ENCODE results near the gene CFAP299.
"Not testable (repeated sequence)": the region's sequence is repeated elsewhere in the genome, so short reads cannot be mapped to it uniquely, and the experiment has no call there.

CFAP299 gene

GRCh38 chr4:80614319-80614718 is 278.8 kb downstream of the CFAP299 start:
- no peak for DNase-seq

- no peak for DNase-seq
Observed at GRCh38 chr4:80615099-80615498, 279.6 kb downstream of the CFAP299 start.

GRCh38 chr4:80619070-80619674 is 283.6 kb downstream of the CFAP299 start:
- no peak for DNase-seq

DNA sequence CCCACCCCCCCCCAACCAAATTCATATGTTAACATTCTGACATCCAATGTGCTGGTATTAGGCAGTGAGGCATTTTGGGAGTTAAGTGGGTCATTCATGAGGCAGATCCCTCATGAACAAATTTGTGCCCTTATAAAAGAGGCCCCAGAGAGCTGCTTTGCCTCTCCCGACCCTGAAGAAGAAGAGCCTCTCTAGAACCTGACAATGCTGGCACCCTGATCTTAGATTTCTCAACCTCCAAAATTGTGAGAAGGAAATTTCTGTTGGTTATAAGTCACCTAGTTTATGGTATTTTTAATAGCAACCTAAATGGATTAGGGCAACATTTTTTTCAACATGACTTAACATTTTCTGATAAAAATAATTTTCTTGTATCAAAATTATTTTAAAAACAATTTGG is 296.3 kb downstream of the CFAP299 start:
- no peak for DNase-seq

GRCh38 chr4:80637190-80637589 is 301.7 kb downstream of the CFAP299 start:
- no peak for DNase-seq

GRCh38 chr4:80646061-80646460 is 310.5 kb downstream of the CFAP299 start:
- no peak for DNase-seq

- DNase-seq: no peak
Observed at GRCh38 chr4:80655662-80656061, 320.1 kb downstream of the CFAP299 start.

- not testable (repeated sequence) for DNase-seq
Observed at GRCh38 chr4:80670118-80670517, 334.6 kb downstream of the CFAP299 start.

- DNase-seq: no peak
Observed at GRCh38 chr4:80678413-80678812, 342.9 kb downstream of the CFAP299 start.

- DNase-seq: no peak
Observed at GRCh38 chr4:80680934-80681333, 345.4 kb downstream of the CFAP299 start.

GRCh38 chr4:80685214-80685613 is 349.7 kb downstream of the CFAP299 start:
- DNase-seq: no peak

GRCh38 chr4:80687736-80688135 is 352.2 kb downstream of the CFAP299 start:
- DNase-seq: not testable (repeated sequence)

DNA sequence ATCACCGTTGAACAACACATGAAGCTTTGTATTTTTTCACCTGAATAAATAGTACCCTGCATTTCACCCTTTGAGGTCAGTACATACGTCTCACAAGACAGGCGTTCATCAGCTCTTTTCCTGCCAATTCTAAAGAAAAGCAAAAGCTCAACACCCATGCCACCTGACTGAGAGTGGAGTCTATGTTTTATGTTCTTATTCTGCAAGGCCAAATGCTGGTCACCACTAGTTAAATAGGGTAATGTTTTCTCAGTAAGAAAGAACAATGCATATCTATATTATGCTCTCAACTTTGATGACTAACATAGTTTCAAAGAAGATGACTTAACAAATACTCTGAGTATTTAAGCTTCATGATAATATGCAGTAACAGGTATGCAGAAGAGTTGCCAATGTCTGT is 358.6 kb downstream of the CFAP299 start:
- no peak for DNase-seq

DNA sequence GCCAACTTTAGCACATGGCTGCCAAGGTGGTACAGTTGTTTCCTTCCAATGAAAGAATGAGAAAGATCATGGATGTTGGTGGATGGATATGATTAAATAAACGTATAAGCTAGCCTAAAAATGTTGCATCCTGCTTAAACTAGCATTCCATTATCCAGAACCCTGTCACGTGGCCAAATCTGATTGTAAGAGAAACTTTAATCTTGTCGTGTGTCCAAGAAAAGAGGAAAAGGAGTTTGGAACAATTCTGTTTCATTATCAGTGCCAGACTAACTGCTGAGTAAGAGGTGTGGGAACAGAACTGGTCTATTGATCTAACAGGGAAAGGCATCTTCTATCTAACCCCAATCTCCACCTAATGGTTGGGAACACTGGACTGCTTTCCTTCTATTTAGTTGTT is 369.8 kb downstream of the CFAP299 start:
- no peak for DNase-seq

GRCh38 chr4:80709082-80709869 is 373.7 kb downstream of the CFAP299 start:
- no peak for DNase-seq

DNA sequence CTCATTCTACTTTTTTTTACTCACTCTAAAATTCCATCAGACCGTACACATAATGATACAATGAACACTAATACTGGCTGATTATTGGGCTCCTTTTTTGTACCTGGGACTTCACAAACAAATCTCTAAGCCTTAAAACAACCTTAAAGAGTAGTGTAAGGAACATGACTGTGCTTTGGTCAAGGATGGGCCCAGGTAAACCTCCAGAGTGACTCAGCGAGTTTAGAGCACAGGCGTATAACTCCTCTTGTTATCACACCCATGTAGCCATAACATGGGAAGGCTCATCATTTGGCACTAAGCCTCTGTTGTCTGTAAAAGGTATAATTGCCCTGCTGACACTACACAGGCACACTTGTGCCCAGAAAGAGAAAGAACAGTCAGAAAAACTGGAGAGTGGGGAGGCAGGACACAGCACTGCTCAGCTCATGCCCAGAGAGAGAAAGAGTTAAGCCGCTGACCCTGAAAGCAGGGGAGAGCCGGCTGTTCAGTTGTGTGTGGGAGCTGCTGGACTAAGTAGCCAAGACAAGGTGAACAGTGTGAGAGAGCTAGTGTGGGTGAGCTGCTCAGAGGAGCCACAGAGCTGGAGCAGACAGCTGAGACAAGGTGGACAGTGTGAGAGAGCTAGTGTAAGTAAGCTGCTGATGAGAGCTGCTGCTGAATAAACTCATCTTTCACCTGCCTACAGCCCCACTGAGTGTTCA is 375.4 kb downstream of the CFAP299 start:
- DNase-seq: no peak

DNA sequence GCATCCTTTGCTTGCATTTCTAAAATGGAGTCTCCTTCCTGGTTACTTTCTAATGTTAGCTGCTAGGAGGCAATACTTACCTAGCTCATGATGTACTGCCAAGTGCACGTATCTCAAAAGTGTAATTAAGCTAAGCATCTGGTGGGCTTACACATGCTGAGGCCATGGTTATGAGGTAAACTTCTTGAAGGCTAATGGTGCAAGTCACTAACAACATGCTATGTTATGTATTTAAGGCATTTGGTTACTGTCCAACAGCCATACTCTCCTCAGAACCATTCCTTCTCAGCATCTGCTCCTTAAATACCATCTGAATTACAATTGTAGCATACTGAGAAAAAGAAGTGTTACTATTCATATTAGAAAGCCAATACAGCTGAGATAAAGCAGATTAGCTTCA is 376.4 kb downstream of the CFAP299 start:
- DNase-seq: no peak

DNA sequence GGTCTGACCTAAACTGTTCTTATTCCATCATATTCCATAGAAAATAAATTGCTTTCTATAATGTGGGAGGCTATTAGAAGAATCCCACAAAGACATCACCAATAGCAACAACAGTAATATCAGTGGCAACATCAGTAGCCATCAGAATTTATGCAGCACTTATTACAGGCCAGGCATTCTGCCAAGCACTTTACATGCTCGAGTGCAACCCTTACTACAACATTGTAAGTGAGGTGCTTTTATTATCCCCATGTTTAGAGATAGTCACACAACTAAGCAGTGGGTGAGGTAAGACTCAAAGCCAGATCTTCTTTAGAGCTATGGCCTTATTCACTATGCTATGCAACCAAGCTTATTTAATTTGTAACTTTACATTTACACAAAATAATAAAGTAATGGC is 377.9 kb downstream of the CFAP299 start:
- no peak for DNase-seq

DNA sequence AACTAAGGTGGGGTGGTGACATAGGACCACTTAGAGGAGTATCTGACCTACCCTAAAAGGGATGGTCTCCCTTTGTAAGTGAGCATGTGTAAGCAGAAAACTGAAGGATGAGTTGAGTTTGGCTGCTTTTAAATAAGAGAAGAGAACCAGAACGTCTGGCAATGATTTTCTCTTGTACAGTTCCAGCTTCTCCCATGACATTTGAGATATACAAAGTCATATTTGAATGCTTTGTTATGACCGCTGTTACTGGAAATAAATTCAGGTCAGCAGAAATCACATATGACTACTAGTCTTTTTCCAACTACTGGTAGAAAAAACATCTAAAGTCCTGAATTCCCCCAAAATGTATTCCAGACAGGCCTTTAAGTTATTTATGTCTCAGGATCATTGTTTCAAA is 381.7 kb downstream of the CFAP299 start:
- no peak for DNase-seq

DNA sequence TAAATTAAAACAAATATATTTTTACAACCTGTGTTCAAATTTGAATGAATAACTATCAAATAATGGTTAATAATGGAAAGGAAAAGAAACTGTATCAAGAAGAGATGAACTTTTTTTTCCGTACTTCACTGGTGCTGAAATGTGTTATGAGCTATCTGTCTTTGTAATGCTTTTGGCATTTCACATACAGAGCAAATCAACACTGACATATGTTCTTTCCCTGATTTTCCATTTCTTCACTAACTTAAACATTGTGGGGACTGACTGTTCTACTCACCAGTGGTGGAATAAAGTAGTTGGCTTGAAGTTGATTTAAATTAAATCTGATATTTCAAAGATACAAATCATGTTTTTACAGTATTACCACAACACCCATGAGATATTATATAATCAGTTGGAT is 390.9 kb downstream of the CFAP299 start:
- DNase-seq: no peak

- DNase-seq: no peak
Observed at GRCh38 chr4:80730158-80730557, 394.6 kb downstream of the CFAP299 start.

DNA sequence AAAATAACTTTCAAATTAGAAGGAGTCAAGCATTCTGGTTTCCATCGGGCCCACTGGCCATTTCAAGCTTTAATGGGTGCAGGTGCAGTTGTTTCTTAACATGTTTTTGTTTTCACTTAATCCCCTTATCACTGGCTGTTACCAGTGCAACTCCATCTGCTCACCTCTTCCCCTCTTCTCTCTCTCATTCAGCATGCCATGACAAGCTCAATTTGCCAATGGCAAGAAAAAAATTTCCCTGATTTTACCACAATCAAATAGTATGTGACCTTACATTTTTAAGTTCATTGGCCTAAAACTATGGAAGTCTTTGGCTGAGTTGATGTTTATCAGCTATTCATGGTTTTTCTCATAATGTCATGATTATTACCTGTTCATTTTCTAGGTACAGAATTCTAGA is 395.9 kb downstream of the CFAP299 start:
- no peak for DNase-seq

- no peak for DNase-seq
Observed at GRCh38 chr4:80732010-80732409, 396.5 kb downstream of the CFAP299 start.

DNA sequence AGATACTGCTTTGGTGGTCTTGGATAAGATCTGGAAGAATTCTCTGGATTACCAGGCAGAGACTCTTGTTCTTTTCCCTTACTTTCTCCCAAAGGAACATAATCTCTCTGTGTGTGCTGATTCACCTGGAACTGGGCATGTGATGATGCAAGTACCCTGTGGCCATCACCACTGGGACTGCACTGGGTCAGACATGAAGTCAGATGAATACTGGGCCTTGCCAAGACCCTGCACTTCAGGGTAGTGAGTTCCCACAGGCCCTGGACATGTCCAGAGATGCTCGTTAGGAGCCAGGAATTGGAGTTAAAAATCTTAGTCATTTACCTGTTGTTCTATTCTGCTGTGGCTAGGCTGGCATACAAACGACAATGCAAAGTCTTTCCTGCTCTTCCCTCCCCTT is 404.8 kb downstream of the CFAP299 start:
- DNase-seq: no peak

Data from stimulated activated CD4-positive, alpha-beta T cell treated with anti-CD3 and anti-CD28 coated beads, Interleukin-4, amount 100 ng/mL, for 4 hours (primary cell).